AG09309 (cell line): ENCODE results near the gene NDN.
A peak's percentile ranks its signal among the peaks of the same experiment; 100 is the strongest.

Experiments
- DNase-seq: peaks from one replicate; pipeline ENCODE4 v3.0.0-alpha.2; 2010; ENCODE audit warnings: low read depth
- H3K4me3 ChIP-seq: 2 replicates; pipeline ENCODE4 v1.5.1; 2011; ENCODE audit warnings: mild to moderate bottlenecking, low read depth, low read length, moderate library complexity; ENCODE audit not compliant: control insufficient read depth
- CTCF ChIP-seq: IDR thresholded peaks from 2 replicates; pipeline ENCODE4 v1.5.1; 2011; ENCODE audit warnings: mild to moderate bottlenecking, low read depth, low read length, inconsistent platforms; ENCODE audit not compliant: insufficient read depth, control insufficient read depth; ENCODE audit errors: missing control alignments

The NDN gene

GRCh38 chr15:23642413-23643044 is 44.6 kb downstream of the NDN start:
- TF ChIP-seq CTCF = peak; percentile 77
- peak; percentile 7 for DNase-seq
- no peak overlapping the region for H3K4me3 ChIP-seq
